ENCODE results near the gene BACH2.
"Not testable (repeated sequence)": the region's sequence is repeated elsewhere in the genome, so short reads cannot be mapped to it uniquely, and the experiment has no call there.

Gene BACH2

DNA sequence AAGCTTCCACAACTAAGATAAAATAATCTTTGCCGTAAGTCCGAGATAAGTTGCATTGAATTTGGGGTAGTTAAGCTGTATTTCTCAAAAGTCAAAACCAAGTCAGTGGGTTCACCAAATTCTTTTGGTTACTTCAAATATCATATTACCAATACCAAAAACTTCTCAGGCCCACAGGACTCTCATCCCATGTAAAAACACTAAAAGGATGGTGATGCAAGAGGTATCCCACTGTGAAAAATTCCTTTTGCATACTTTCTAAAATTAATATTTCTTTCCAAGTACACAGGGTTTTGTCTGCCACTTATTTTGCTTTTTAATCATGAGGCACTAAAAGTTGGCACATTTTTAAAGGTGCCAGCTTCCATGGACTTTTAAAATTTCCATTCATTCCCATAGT, 251.1 kb downstream of the BACH2 start:
- FAIRE-seq: no peak

DNA sequence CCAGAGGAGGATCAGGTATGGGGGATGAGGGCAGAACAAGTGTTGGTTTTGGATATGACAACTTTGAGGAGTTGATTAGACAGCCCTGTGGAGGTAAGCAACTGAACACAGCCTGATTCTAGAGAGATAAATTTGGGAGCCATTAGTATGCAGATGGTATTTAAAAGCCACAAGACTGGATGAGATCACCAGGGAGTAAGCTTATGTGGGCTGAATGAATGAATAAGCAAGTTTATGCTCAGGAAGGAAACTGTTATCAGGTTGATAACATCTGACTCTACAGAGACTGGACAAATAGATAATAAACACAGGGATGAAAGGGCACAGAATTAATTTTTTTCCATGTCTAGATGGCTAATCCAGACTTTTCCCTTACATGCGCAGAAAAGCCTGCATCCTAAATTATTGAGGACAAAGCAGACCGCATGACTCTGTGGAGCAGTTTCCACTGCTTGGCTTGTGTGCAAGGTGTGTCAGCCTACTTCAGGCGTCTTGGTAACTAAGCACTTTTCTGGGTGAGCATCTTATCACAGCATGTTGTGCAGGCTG, 251.7 kb downstream of the BACH2 start:
- DNase-seq (ENCODE audit: insufficient read length, low spot score) (no peak), FAIRE-seq (no peak)

More for the DNA sequence above, 251.1 kb downstream of the BACH2 start:
- no peak for DNase-seq (ENCODE audit: insufficient read length, low spot score)

DNA sequence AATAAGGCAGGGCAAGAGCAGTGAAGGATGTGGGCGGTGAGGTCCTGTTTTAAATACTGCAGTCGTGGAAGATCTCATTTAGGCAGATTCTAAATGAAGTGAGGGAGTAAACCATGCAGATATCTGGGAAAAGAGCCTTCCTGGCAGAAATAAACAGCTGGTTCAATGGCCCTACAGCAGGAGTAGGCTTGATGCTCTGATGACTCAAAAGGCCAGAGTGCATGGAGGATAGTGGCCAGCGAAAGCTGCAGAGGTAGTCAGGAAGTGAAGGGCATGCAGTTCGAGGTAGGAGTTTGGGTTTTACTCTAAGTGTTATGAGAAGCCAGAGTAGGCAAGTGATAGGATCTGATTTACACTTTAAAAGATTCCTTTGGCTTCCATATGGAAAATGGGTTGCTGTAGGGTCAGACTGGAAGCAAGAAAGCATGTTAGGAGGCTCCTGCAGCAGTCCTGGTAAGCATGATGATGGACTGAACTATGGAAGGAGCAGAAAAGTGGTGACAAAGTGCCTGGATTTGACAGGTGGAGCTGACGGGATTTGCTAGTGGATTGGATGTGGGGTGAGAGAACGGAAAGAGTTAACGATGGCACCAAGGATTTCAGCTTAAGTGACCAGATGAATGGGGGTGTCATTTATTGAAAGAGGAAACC, 252.3 kb downstream of the BACH2 start:
- no peak for DNase-seq (ENCODE audit: insufficient read length, low spot score)
- FAIRE-seq: no peak

DNA sequence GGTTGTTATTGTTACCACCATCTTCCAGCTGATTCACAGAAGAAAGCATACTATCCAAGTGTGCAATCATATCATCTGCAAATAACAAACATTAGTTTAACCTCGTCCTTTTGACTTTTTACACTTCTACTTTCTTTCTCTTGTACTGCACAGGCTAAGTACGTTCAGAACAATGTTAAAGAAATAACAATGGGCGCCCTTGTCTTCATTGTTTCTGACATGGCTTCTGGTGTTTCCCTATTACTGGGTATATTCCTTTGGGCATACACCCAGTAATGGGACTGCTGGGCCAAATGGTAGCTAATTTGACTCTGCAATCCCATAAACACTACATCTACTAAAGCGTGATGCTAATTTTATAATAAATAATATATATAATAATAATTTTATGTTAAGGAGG, 255.7 kb downstream of the BACH2 start:
- DNase-seq (ENCODE audit: insufficient read length, low spot score): no peak
- no peak for FAIRE-seq

DNA sequence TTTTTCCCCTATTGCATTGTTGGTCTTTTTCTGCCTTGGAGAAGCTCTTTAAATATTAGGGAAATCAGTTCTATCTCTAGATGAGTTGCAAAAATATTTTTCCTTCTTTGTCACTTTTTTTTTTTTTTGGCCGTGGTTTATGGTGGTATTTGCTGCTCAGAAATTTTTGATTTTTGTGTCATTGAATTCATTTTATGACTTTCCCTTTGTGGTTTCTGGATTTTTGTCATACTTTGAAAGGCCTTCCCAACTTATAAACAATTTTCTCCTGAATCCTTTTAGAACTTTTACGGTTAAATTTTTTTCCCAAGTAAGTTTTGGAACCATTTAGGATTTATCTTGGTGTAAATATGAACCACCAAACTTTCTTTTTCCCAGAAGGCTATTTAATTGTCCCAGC, 256.7 kb downstream of the BACH2 start:
- no peak for DNase-seq (ENCODE audit: insufficient read length, low spot score)
- no peak for FAIRE-seq

DNA sequence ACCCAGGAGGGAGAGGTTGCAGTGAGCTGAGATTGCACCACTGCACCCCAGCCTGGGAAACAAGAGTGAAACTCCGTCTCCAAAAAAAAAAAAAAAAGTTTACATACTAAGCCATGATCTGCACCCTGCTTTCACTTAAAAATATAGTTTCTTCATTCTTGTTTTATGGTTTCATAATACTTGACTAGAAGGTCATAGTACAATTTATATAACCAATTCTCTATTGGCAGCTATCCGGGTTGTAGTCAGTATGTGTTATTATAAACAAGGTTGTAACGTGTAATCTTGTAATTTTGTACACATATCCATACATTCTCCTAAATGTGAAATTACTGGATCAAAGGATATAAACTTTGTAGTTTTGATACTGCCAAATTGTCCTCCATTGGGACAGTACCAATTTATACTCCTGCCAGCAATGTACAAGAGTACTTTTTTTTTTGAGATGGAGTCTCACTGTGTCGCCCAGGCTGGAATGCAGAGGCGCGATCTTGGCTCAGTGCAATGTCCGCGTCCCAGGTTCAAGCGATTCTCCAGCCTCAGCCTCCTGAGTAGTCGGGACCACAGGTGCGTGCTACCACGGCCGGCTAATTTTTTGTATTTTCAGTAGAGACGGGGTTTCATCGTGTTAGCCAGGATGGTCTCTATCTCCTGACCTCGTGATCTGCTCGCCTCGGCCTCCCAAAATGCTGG, 257.5 kb downstream of the BACH2 start:
- no peak for FAIRE-seq
- no peak for DNase-seq (ENCODE audit: insufficient read length, low spot score)

DNA sequence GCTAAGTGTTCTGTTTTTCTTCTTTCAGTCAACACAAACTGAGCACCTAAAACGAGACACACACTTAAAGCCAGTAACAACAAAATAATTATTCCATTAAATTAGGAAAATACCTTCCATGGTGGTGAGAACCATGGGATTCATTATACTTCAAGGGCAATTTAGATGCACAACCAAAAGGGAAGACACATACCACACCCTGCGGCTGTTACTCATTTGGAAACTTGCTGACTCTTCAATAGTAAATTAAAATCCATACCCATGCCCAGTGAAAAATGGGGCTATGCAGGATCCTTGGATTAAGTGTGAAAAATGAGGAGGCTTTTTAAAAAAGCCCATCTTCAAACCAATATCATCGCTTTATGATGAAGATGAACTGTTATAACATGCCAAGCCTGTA, 259.7 kb downstream of the BACH2 start:
- FAIRE-seq (no peak), DNase-seq (ENCODE audit: insufficient read length, low spot score) (no peak)

DNA sequence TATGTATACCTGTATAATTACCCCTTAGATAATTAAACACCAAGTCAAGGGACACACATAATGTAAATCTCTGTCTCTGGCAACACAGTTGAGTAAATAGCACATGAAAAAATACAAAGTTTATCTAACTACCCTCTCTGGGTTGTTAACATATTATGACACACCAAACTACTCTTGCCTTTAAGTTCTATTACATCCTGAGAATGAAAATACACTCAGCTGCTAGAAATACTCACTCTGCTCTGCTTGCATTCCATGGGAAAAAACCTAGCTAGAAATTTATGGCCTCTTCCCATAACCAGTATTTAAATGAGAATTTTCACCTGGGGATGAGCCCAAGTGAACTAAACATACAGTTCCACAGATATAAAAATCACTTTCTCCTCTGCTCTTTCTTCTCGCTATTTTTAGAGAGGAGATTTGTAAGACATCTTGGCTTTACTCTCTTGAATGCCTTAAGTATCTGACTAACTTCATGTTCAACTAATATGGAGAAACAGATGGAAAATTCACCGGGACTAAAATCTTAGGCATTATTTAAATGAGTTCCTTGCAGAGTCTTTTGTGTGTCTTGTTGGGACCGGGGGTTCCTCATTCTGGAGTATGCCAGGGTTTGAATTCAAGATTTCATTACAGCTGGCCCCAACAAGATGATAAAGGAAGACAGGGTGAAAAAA, 261.5 kb downstream of the BACH2 start:
- DNase-seq (ENCODE audit: insufficient read length, low spot score): no peak
- no peak for FAIRE-seq

DNA sequence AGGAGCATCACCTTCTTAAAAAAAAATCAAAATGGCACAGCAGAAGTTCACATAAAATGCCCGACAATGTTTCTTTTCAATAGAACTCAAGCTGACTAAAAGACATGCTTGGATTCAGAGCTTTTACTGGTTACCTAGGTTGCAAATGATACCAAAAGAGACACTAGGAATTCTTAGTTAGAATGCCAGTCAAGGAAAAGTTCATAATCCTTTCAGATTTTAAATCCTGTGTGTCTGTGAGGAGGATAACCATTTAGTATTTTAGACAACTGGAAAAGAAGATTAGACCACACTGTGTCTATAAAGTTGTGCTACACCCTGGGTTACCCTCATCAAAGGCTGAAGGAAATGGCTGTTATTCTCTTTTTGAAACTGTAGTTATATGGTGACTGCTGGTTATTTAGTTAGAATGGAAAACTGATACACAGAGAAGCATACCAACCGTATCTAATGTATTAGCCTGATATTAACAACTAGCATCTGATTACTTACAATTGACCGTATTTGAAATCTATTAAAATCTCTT, 262.8 kb downstream of the BACH2 start:
- DNase-seq (ENCODE audit: insufficient read length, low spot score): no peak
- FAIRE-seq: no peak

DNA sequence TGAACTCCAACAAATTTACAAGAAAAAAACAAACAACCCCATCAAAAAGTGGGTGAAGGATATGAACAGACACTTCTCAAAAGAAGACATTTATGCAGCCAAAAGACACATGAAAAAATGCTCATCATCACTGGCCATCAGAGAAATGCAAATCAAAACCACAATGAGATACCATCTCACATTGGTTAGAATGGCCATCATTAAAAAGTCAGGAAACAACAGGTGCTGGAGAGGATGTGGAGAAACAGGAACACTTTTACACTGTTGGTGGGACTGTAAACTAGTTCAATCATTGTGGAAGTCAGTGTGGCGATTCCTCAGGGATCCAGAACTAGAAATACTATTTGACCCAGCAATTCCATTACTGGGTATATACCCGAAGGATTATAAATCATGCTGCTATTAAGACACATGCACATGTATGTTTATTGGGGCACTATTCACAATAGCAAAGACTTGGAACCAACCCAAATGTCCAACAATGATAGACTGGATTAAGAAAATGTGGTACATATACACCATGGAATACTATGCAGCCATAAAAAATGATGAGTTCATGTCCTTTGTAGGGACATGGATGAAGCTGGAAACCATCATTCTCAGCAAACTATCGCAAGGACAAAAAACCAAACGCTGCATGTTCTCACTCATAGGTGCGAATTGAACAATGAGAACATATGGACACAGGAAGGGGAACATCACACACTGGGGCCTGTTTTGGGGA, 264.0 kb downstream of the BACH2 start:
- FAIRE-seq; DNase-seq (ENCODE audit: insufficient read length, low spot score): not testable (repeated sequence)

DNA sequence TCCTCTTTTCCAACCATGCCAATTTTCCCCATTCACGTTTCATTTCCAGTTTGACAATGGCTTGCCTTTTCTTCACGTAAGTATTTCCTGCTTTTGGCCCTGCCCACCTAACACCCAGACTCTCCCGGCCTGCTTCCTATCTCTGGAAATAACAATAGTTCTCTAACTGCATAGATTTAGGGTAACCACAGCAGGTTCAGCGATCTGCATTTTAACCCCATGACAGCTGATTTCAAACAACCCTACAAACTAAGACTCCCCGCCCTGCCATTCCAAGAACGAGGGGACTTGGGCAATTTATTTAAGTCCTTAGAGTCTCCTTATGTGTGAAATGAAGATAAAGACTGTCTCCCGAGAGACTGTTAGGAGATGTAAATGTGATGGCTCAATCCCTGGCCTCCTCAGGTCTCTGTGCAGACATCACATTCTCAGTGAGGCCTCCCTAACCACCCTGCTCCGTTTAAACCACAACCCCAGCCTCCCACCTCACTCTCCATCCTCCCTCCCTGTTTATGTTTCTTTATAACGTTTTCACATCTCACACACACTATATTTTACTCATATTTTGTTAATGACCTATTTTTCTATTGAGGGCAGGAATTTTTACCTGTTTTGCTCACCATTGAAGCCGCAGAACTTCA, 267.5 kb downstream of the BACH2 start:
- no peak for FAIRE-seq
- DNase-seq (ENCODE audit: insufficient read length, low spot score): no peak

DNA sequence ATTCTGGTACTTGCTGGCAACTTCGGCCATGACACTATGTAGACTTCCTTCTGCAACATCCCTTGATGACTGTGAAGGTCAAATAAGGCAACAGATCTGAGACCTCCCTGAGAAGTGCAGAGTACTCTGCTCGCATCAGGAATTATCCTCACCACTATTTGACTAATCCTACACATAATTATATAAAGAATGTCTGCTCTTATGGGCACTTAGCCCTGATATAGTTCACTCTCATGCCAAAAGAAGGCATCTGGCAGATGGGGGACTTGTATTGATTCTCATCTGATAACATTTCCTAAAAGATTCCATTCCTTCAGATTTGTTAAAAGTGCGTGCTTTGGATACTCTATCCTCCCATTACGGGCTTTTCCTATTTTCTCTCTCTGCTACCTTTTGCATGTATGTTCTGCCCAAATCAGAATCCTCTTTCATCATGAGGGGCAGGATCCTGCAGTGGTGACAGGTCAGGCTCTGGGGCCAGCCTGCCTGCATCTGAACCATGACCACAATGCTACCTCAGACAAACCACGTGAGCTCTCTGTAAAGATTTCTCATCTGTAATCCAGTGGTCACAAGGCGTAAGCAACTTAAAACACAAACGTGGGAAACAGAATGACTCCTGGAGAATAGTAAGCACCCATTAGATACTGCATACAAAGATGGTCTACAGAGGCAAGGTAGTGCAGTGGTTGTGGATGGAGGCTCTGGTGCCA, 268.4 kb downstream of the BACH2 start:
- no peak for FAIRE-seq
- DNase-seq (ENCODE audit: insufficient read length, low spot score): no peak

DNA sequence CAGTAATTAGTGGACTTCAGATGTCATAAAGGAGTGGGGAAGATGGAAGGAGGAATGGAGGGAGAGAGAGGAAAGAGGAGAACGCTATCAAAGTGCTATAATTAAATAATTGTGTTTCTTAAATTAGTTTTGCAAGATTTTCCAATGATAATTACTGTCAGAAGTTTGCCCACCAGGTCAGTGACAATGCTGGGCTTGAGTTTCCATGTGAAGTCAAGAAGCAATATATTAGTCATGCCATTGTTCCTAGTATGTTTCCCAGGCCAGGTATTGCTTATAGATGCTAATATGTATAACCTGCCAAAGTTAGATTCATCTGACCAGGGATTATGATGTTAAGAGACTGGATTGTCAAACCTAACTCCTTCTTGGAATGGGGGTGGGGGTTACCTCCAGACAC, 270.4 kb downstream of the BACH2 start:
- DNase-seq (ENCODE audit: insufficient read length, low spot score) (no peak), FAIRE-seq (no peak)

DNA sequence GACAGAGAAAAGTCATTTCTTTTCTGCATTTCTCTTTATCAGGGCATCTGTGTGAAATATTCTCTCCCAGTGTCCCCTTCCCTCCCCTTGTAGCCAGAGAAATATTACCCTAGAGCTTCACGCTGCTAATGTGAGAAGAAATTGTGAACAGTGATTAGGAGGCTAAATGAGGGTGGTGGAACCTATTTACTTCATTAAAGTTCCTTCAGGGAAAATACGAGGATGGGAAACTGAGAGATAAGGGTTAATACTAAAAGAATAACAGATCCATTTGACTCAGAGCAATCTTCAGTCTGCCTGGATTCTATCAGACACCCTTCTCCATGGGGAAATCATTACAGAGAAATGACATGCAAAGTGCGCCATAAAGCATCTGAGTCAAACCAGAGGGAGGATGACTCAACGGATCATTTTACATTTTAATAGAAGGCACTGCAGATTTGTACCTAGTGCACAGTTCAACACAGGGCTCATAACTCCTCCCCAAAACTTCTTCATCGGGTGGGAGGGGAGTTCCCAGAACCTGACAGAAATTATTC, 271.1 kb downstream of the BACH2 start:
- no peak for FAIRE-seq
- peak; percentile 36 for DNase-seq (ENCODE audit: insufficient read length, low spot score)

DNA sequence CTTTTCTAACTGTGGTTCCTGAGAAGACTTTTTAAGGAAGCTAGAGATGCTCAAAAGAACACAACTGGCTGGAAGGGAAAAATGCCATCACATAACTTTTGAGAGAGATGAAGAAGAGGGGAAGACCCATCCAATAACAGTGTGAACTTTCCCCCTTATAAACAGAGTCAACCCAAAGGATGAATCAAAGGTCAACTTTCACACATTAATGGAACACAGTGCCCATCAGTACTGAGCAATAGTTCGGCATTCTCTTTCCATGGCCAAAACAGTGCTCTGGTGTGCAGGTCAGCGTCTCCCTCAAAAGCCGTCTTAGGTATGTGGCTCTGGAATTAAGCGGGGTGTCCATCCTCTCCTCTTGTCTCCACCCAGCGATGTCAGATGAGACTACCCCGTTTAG, 272.0 kb downstream of the BACH2 start:
- DNase-seq (ENCODE audit: insufficient read length, low spot score) (no peak), FAIRE-seq (no peak)

DNA sequence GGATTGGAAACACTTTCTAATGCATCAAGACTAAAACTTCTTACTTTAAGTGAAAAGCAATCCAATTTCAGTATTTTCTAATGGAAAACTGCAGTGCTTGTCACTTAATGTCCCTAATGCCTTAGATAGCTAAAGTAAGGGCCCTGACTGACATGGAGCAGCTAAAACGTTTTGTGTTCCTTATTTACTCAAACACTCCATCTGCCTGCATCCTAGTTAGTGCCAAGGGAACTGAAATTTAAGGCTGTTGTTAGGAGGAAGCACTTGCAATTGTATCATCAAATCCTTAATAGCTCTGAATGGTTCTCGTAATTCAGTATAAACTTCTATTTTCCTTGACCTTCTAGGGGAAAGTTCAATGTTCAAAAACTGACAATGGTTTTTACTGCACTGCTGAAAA, 274.9 kb downstream of the BACH2 start:
- FAIRE-seq: no peak
- no peak for DNase-seq (ENCODE audit: insufficient read length, low spot score)

DNA sequence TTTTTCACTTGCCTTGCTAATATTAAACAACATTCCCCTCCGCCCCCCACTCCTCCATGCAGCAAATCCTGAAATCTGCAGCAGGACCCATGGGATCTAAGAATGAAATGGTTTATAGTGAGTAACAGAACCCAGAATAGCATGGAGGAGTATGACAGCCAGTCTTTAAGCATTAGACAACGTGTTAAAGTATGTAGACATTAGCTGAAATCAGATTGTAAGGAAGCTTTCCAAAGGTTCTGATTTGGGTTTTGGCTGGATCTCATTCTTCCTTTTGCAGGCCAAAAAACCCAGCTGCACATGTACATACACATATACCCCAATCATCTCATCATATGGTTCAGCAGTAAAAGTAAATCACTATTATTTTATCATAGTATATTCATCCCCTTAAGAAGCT, 275.9 kb downstream of the BACH2 start:
- FAIRE-seq (no peak), DNase-seq (ENCODE audit: insufficient read length, low spot score) (no peak)

DNA sequence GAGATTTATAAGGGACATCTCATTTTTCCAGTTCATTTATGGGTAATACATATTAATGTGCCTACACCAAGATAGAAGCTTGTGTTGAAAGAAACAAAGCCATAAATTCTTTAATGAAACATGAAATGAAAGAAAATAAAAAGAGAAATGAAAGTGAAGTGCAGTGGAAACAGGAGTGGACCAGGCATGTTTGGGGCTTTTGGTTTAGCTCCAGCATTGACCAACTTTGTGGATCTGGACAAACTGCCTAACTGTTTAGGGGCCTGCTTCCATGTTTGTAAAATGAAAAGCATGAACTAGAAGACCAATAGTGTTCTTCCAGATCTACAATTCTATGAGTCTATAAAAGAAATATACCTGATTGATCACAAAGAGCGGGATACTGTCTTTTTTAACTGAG, 277.4 kb downstream of the BACH2 start:
- FAIRE-seq (no peak), DNase-seq (ENCODE audit: insufficient read length, low spot score) (no peak)

DNA sequence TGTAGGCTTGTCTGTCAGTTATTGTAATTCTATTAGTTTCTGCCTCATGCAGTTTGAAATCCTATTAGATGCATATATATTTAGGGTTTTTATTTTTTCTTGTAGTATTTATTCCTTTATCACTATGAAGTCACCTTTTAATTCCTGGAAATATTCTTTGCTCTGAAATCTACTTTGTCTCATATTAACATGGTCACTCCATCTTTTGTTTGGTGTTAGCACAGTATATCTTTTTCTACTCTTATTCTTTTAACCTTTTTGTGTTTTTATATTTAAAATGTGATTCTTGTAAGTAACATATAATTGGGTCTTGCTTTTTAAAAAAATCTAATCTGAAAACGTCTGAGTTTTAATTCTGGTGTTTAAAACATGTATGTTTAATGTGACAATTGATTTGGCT, 280.8 kb downstream of the BACH2 start:
- FAIRE-seq: no peak
- DNase-seq (ENCODE audit: insufficient read length, low spot score): no peak

Measured in HTR-8/SVneo (cell line).